GM21367 (cell line): ENCODE results near the gene STARD5.
A peak's percentile ranks its signal among the peaks of the same experiment; 100 is the strongest.
"Not testable (repeated sequence)": the region's sequence is repeated elsewhere in the genome, so short reads cannot be mapped to it uniquely, and the experiment has no call there.

Experiments
- ATAC-seq: cut with Tn5 transposase; IDR thresholded peaks from one replicate; pipeline ENCODE4 v1.9.1; 2021; ENCODE audit not compliant: unreplicated experiment

Gene STARD5

GRCh38 chr15:81323944-81324881 is at the start of gene STARD5:
Gene STARD5, minus strand, starts transcription at chr15:81324141. Its CDS starts 42 bp downstream, at chr15:81324099.
- ATAC-seq = peak; percentile 99

- ATAC-seq = no peak
Measured at GRCh38 chr15:81373176-81373575, 49.2 kb upstream of the STARD5 start.

- no peak for ATAC-seq
Measured at GRCh38 chr15:81372575-81372974, 48.6 kb upstream of the STARD5 start.

- no peak for ATAC-seq
Measured at GRCh38 chr15:81363718-81364500, 40.0 kb upstream of the STARD5 start.

- ATAC-seq = no peak
Measured at GRCh38 chr15:81363276-81363675, 39.3 kb upstream of the STARD5 start.

- no peak for ATAC-seq
Measured at GRCh38 chr15:81362790-81363189, 38.8 kb upstream of the STARD5 start.

- no peak for ATAC-seq
Measured at GRCh38 chr15:81361891-81362290, 38.0 kb upstream of the STARD5 start.

GRCh38 chr15:81360491-81360890 is 36.5 kb upstream of the STARD5 start:
- no peak for ATAC-seq

- ATAC-seq = no peak
Measured at GRCh38 chr15:81358248-81358647, 34.3 kb upstream of the STARD5 start.

- no peak for ATAC-seq
Measured at GRCh38 chr15:81357180-81357686, 33.3 kb upstream of the STARD5 start.

- no peak for ATAC-seq
Measured at GRCh38 chr15:81356252-81356651, 32.3 kb upstream of the STARD5 start.

GRCh38 chr15:81351651-81352050 is 27.7 kb upstream of the STARD5 start:
- ATAC-seq = no peak

- no peak for ATAC-seq
Measured at GRCh38 chr15:81349271-81349670, 25.3 kb upstream of the STARD5 start.

- not testable (repeated sequence) for ATAC-seq
Measured at GRCh38 chr15:81348691-81349090, 24.8 kb upstream of the STARD5 start.

- ATAC-seq = no peak
Measured at GRCh38 chr15:81347910-81348309, 24.0 kb upstream of the STARD5 start.

- no peak for ATAC-seq
Measured at GRCh38 chr15:81346611-81347010, 22.7 kb upstream of the STARD5 start.

- no peak for ATAC-seq
Measured at GRCh38 chr15:81343371-81343770, 19.4 kb upstream of the STARD5 start.

- ATAC-seq = no peak
Measured at GRCh38 chr15:81341351-81341750, 17.4 kb upstream of the STARD5 start.

GRCh38 chr15:81339851-81340250 is 15.9 kb upstream of the STARD5 start:
- no peak for ATAC-seq

GRCh38 chr15:81339321-81339720 is 15.4 kb upstream of the STARD5 start:
- no peak for ATAC-seq

GRCh38 chr15:81338170-81339007 is 14.4 kb upstream of the STARD5 start:
- ATAC-seq = no peak
